Colon (tissue), 2 donors: ENCODE results near the gene ATG12.
"Not testable (repeated sequence)": the region's sequence is repeated elsewhere in the genome, so short reads cannot be mapped to it uniquely, and the experiment has no call there.

Experiments
- FAIRE-seq: peaks from 2 replicates; lab custom pipeline; 2012; peaks lifted over from hg19 to GRCh38; lab: Jason Lieb, UNC
- donor health status: control.
- donor health status: control.

Gene ATG12

DNA sequence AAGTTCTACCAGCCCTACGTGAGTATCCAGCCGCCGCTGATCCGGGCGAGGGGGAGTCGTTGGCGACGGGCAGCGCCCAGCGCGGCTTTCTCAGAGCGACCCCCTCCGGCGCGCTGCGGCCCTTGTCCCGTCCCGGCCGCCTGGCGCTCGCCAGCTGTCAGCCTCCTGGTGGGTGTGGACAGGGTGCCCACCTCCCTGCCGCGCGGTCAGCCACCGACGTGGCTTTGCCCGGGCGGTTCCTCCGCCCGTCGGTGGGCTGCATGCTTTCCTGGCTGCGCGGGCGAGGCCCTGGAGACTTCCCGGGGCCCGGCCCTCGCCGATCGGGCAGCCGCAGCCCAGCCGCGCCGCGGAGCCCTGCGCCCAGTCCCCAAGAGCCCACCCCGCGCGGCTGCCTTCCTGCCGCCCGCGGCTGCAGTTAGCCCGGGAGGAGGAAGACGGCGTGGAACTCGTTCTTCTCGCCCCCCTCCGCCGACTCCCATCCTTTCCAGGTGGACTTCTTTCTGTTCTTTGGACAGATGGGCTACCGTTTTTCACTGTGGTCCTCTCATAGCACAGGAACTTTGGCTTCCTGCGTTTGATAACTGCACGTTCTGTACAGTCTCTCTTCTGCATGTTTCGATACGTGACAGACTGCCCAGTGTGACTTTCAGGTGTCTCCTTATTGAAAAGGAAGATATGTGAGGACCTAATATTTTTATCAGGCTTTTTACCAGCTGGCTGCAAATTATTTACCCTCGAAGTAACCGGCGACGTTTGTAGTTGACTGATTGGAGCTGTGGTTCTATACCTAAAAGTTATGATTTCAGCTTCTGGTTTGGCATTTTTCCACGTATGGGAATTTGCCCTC lies 947 bp upstream of the ATG12 start:
- no peak for FAIRE-seq

DNA sequence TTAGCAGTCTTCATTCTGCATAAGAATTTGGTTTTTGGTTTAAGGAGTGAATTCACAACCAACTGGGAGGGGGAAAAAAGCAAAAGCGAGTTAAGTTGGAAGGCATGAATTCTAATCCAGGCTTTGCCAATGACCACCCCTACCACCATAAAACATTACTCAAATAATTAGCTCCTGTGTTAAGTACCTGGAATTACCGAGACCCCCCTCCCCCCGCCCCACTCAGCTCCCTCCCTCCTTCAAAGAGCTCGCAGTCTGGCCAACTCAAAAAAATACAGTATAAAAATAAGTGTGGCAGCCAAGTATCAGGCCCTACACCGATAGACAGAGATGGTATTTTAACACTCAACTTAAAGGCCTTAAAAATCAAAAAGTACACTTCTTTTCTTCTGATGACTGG lies 492 bp downstream of the ATG12 start:
- no peak for FAIRE-seq

DNA sequence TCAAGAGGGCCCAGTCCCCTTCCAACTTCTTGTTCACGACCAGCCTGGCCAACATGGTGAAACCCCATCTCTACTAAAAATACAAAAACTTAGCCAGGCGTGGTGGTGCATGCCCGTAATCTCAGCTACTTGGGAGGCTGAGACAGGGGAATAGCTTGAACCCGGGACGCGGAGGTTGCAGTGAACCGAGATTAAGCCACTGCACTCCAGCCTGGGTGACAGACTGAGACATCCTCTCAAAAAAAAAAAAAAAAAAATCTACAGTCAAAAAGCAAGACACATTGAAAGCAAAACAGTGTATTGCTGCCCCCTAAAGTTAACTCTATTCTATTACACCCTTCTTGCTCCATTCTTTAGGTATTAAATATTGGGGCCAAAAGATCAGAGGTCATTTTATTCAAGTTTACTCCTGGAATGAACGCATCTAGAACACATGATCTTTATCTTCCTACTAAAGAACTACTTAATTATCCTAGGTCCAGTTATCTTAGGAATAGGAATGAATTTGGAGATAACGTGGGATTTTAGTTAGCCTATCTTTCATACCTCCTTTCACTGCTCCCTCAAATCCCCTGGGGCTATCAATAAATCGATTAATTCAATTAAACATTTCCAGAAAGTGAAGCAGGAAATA lies 2.4 kb downstream of the ATG12 start:
- no peak for FAIRE-seq

DNA sequence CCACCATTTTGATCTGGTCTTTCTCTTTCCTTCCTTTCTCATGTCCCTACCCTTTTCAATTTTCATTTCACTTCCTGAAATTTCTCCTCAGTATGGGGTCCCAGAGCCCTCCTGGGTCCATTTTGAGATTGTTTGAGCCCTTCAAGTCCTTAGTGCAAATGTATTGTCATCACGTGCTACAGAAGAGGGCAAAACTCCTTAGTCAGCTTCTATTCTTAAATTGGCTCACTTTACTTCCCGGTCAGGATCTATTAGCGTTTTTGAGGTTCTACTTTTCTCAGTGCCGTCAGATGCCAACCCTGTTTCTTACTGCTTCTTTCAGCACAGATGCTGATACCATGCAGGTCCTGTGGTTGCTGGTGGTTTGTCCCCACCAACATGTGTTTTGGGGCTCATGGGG lies 5.9 kb downstream of the ATG12 start:
- no peak for FAIRE-seq

GRCh38 chr5:115831163-115831768 lies 10.1 kb downstream of the ATG12 start:
- FAIRE-seq, result no peak

GRCh38 chr5:115829913-115830312 lies 11.5 kb downstream of the ATG12 start:
- FAIRE-seq, result peak; percentile 41

DNA sequence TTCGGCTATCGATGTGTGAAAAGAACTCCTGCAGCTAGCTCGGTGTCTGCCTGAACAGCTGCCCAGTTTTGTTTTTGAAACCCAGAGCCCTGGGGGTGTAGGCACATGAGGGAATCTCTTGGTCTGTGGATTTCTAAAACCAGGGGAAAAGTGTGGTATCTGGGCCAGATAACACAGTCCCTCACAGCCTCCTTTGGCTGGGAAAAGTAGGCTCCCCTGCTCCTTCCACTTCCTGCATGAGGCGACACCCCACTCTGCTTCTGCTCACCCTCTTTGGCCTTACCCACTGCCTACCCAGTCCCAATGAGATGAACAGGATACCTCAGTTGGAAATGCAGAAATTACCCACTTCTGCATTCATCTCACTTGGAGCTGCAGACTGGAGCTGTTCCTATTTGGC lies 15.4 kb downstream of the ATG12 start:
- no peak for FAIRE-seq

DNA sequence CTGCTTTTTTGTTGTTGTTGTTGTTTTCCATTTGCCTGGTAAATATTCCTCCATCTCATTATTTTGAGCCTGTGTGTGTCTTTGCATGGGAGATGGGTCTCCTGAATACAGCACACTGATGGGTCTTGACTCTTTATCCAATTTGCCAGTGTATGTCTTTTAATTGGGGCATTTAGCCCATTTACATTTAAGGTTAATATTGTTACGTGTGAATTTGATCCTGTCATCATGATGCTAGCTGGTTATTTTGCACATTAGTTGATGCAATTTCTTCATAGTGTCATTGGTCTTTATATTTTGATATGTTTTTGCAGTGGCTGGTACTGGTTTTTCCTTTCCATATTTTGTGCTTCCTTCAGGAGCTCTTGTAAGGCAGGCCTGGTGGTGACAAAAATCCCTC lies 16.4 kb downstream of the ATG12 start:
- FAIRE-seq, result not testable (repeated sequence)

GRCh38 chr5:115820846-115821245 lies 20.5 kb downstream of the ATG12 start:
- no peak for FAIRE-seq

DNA sequence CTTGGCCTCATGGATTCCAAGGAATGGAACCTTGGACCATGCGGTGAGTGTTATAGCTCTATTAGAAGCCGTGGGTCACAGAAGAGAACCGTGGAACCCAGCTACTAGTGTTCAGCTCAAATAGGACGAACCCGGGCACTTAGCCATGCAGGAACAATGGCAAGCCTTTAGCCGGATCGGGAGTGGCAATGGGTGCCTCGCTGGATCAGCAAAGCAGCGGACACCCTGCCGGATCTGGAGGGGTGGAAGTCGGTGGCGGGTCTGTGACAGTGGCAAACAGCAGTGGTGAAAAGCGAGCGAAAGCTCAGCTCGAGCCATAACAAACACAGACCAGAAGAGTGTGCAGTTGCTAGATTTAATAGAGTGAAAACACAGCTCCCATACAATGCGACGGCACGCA lies 22.5 kb downstream of the ATG12 start:
- no peak for FAIRE-seq

GRCh38 chr5:115817386-115817785 lies 24.0 kb downstream of the ATG12 start:
- FAIRE-seq, result no peak

GRCh38 chr5:115816226-115817081 lies 24.9 kb downstream of the ATG12 start, which contains the start of gene CDO1:
Gene CDO1, minus strand, starts transcription at chr5:115816659. Its CDS starts 262 bp downstream, at chr5:115816397.
- no peak for FAIRE-seq

- FAIRE-seq, result no peak
These were observed 25.6 kb downstream of the ATG12 start for GRCh38 chr5:115815693-115816225.

DNA sequence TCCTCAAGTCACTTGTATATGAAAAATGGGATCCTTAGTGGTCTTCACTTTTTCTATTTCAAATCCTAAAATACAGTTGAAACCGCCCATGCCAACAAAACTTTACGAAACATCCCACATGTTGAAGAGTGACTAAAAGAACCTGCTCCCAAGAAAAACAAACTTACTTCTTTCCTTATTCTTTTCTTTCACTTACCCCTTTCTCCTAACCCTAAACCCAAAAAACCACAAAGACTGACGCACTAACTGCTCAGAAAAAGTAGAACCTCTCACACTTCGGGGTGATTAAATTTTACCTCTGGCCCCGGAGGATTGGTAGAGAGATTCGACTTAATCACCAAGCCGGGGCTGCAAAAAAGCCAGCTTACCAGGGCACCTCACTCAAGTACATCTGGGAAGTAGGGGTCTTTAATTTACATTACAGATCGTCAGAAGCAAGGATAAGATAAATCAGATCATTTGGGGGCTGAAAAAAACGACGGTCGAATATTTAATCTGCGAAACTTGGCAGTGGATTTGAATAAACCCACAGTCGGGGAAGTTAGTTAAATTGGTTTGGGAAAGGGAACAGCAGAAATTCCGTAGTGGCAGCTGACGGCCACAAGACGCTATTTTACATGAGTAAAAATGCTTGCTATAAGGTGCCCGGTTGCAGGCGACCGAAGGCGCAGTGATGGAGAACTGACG lies 26.2 kb downstream of the ATG12 start:
- no peak for FAIRE-seq

DNA sequence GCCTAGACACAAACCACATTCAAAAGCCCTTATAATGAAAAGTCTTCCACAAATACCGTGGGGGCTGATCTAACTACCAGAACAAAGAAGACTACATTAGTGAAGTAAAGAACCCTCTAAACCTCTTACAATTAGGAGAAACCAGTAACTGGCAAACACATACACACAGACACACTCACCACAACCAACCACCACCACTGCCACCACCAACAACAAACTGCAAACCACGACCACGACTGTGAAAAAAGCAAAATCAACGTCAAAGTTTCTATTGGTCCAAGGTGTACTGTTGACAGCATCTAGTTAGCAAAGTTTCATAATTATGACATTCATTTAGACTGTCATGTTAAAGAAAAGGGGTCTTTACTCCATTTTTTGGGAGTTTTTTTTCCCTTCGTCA lies 27.6 kb downstream of the ATG12 start:
- no peak for FAIRE-seq

- no peak for FAIRE-seq
These were observed 29.0 kb downstream of the ATG12 start for GRCh38 chr5:115812372-115812771.

DNA sequence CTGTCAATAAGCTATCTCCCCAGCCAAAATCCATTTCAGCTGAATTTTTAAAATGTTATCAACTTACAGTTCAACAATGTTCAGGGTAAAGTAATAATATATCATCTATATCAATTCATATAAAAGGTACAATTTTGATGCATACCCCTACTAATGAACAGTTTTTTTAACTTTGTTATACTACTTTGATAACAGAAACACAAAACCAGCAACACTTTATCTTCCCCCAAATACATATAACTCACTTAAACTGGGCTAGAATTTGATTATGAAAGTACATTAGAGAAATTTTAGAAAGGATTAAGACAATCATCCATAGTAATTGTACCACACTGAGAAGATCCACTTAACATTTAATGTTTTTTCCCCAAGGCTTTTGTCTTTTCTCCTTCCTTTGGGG lies 30.0 kb downstream of the ATG12 start:
- FAIRE-seq, result no peak

DNA sequence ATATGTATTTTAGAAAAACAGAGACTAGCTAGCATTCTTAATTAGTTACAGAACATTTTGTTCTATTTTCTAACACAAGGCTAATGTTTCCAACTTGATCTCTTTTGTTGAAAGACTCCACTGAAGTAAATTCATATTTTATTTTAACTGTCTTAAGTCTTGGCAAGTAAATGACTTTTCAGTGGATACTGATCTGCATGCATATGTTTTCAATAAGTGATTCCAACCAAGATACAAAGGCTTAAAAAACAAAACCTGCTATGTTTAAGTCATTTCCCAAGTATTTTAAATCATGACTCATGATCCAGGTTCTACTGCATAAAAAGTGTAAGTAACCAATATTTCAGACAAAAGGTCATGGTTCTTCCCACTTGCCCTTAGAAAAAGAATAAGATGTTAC lies 30.6 kb downstream of the ATG12 start:
- FAIRE-seq, result no peak

- no peak for FAIRE-seq
These were observed 31.4 kb downstream of the ATG12 start for GRCh38 chr5:115809946-115810345.

- not testable (repeated sequence) for FAIRE-seq
These were observed 33.3 kb downstream of the ATG12 start for GRCh38 chr5:115808066-115808465.

- no peak for FAIRE-seq
These were observed 33.7 kb downstream of the ATG12 start for GRCh38 chr5:115807654-115808052.
